Fibroblast of pulmonary artery (primary cell): Measurements from ENCODE around the gene SLCO4A1.
A peak's percentile ranks its signal among the peaks of the same experiment; 100 is the strongest.

Experiments used
- DNase-seq: peaks from one replicate; pipeline ENCODE4 v3.0.0-alpha.2; 2010; ENCODE audit warnings: low read depth
- H3K4me3 ChIP-seq: replicated peaks from 2 replicates; pipeline ENCODE4 v1.5.1; 2011; ENCODE audit warnings: low read depth, mild to moderate bottlenecking, control low read depth, low read length, moderate library complexity
- CTCF ChIP-seq: IDR thresholded peaks from 2 replicates; pipeline ENCODE4 v1.5.1; 2011; ENCODE audit warnings: mild to moderate bottlenecking, control low read depth, low read length, inconsistent platforms; ENCODE audit errors: missing control alignments

Gene SLCO4A1

GRCh38 chr20:62701161-62702012 lies 59.1 kb downstream of the SLCO4A1 start:
- no peak overlapping the region for H3K4me3 ChIP-seq
- no peak for DNase-seq
- no peak for TF ChIP-seq CTCF

GRCh38 chr20:62702013-62702300 lies 59.7 kb downstream of the SLCO4A1 start:
- no peak overlapping the region for H3K4me3 ChIP-seq
- no peak for TF ChIP-seq CTCF
- no peak for DNase-seq

- peak; percentile 81 for DNase-seq
- peak; percentile 38 for TF ChIP-seq CTCF
- no peak overlapping the region for H3K4me3 ChIP-seq
Observed at GRCh38 chr20:62702895-62703852, 60.9 kb downstream of the SLCO4A1 start.

- no peak for DNase-seq
Observed at GRCh38 chr20:62703853-62704228, 61.5 kb downstream of the SLCO4A1 start.

GRCh38 chr20:62704341-62704948 lies 62.1 kb downstream of the SLCO4A1 start:
- peak; percentile 92 for DNase-seq
- peak; percentile 13 for TF ChIP-seq CTCF
- no peak overlapping the region for H3K4me3 ChIP-seq

More at GRCh38 chr20:62703853-62704228, 61.5 kb downstream of the SLCO4A1 start:
- TF ChIP-seq CTCF, result no peak
- no peak overlapping the region for H3K4me3 ChIP-seq

GRCh38 chr20:62705627-62706026 lies 63.3 kb downstream of the SLCO4A1 start:
- TF ChIP-seq CTCF, result no peak

More at GRCh38 chr20:62705627-62706026, 63.3 kb downstream of the SLCO4A1 start:
- H3K4me3 ChIP-seq, result no peak overlapping the region
- no peak for DNase-seq
